GM19452 (cell line): ENCODE measurements around the gene TAPBP.
"Not testable (repeated sequence)": the region's sequence is repeated elsewhere in the genome, so short reads cannot be mapped to it uniquely, and the experiment has no call there.

ENCODE experiments used
- ATAC-seq: cut with Tn5 transposase; IDR thresholded peaks from one replicate; pipeline ENCODE4 v1.9.1; 2021; ENCODE audit not compliant: unreplicated experiment

TAPBP gene

DNA sequence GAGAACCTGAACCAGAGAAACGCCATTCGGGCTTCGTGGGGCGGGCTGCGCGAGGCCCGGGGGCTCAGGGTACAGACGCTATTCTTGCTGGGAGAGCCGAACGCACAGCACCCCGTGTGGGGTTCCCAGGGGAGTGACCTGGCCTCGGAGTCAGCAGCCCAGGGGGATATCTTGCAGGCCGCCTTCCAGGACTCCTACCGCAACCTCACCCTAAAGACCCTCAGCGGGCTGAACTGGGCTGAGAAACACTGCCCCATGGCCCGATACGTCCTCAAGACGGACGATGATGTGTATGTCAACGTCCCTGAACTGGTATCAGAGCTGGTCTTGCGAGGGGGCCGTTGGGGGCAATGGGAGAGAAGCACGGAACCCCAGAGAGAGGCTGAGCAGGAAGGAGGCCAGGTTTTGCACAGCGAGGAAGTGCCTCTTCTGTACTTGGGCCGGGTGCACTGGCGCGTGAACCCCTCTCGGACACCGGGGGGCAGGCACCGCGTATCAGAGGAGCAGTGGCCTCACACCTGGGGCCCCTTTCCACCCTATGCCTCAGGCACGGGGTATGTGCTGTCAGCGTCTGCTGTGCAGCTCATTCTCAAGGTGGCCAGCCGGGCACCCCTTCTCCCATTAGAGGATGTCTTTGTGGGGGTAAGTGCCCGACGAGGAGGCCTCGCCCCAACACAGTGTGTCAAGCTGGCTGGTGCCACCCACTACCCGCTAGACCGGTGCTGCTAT, 36.1 kb downstream of the TAPBP start:
- no peak for ATAC-seq

DNA sequence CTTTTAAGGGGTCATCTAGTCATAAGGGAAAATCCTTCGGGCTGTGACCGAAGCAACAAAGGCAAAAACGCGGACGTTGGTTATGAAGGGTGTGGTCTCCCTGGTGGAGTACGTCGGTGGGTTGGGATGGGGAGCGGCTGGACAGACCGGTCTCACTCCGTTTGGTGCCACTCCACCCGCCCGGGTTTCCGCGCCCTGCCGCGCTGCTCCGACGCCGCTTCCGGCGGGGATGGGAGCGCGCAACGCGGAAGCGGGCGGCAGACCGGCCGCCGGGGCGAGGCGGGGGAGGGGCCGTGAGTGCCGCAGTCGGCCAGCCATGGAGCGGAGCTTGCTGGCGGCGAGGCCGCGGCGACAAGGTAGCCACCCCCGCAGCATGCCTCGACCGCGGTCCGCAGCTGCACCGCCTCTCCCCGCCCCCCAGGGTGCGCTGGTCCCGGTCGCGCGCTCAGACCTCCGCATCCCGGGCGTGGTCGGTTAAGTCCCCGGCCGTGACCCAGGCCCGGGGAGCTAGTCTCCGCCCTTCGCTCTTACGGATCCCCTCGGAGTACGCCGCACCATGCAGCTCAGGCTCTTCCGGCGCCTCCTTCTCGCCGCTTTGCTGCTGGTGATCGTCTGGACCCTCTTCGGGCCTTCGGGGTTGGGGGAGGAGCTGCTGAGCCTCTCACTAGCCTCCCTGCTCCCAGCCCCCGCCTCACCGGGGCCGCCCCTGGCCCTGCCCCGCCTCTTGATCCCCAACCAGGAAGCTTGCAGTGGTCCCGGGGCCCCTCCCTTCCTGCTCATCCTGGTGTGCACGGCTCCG, 36.8 kb downstream of the TAPBP start, which contains the start of gene B3GALT4:
Gene B3GALT4 (plus strand): TSS at position 260 of the 799 bp plus-strand sequence. CDS start 297 bp downstream, at position 557.
- ATAC-seq: peak; percentile 48

DNA sequence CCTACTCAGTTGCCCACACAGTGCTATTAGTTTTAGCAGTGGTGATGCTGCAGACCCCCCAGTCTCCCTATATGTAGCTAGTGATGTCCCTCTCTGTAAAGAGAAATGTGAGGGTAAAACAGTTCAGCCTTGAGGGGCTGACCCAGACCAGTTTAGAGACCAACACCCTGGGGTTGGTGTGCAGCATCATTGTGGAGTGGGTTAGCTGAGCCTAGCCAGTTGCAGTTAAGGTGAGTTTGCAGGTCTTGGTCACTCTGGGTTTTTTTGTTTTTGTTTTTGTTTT, 37.4 kb downstream of the TAPBP start:
- no peak for ATAC-seq

DNA sequence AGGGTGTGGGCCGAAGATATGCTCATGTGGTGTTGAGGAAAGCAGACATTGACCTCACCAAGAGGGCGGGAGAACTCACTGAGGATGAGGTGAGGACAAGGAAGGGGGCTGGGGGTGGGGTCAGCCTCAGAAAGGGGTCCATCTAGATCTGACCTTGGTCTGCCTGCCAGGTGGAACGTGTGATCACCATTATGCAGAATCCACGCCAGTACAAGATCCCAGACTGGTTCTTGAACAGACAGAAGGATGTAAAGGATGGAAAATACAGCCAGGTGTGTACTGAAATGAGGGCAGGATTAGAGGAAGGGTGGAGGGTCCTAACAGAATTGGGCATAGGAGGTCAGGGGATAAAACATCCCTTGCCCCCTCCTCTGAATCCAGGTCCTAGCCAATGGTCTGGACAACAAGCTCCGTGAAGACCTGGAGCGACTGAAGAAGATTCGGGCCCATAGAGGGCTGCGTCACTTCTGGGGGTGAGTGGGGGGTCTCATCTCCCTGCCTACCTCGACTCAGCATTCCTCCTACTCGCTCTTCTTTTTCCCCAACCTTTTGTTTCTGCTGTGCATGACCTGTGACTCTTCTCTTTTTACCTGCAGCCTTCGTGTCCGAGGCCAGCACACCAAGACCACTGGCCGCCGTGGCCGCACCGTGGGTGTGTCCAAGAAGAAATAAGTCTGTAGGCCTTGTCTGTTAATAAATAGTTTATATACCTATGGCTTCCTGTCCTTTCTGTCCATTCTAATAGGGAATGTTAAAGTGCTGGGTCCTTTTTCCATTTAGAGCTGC, 37.9 kb downstream of the TAPBP start:
- not testable (repeated sequence) for ATAC-seq

DNA sequence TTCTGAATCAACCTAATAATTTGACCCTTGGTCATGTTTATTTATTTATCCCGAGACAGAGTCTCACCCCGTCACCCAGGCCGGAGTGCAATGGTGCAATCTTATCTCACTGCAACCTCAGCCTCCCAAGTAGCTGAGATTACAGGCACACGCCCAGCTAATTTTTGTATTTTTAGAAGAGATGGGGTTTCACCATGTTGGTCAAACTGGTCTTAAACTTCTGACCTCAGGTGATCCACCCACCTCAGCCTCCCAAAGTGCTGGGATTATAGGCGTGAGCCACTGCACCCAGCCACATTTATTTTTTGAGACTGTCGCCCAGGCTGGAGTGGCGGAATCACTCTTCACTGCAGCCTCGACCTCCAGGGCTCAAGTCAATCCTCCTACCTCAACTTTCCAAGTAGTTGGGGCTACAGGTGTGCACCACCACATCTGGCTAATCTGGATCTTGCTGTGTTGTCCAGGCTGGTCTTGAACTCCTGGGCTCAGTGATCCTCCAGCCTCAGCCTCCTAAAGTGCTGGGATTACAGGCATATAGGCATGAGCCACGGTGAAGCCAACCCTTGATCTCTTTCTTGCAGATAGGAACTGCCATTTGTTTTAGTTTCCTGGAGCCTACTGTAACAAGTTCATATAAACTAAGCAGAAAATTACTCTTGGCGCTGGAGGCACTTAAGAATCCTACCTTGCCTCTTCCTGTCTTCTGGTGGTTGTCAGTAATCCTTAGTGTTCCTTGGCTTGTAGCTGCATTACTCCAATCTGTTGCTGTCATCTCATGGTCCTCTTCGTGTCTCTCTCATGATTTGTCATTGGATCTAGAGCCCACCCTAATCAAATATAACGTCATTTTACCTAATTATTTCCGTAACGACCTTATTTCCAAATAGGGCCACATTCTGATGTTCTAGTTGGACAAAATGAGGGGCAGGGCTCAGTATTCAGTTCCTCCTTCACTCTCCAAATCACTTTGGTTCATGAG, 39.7 kb downstream of the TAPBP start:
- no peak for ATAC-seq

DNA sequence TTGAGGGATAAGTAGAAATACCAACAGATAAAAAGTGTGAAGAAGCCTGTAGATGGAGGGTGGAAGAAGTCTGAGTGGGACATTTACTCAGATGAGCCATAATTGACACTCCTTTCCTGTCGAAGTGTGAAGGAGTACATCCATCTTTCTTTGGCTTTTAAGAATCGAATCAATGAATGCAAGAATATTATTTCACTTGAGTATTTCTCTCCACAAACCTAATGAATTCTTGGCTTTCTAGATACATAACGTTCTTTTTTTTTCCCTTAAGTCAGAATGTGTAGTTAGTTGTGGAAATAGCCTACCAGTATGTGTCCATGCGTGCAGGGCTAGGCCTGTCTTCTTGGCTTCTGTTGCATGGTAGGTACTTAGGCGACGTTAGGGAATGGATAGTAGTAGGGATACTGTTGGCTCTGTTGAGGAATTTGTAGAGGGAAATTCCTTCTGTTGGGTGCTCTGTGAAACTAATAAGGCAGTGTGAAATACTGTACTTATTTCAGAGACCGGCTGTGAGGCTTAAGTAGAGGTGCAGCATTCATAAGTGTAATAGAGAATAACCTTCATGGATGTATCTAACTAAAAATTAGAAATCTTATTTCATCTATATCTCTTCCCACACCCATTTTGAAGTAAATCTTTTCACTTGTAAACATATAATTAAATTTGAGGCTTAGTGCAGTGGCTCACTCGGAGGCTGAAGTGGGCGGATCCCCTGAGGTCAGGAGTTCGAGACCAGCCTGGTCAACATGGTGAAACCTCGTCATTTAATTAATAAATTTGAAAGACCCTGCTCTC, 40.6 kb downstream of the TAPBP start:
- no peak for ATAC-seq

DNA sequence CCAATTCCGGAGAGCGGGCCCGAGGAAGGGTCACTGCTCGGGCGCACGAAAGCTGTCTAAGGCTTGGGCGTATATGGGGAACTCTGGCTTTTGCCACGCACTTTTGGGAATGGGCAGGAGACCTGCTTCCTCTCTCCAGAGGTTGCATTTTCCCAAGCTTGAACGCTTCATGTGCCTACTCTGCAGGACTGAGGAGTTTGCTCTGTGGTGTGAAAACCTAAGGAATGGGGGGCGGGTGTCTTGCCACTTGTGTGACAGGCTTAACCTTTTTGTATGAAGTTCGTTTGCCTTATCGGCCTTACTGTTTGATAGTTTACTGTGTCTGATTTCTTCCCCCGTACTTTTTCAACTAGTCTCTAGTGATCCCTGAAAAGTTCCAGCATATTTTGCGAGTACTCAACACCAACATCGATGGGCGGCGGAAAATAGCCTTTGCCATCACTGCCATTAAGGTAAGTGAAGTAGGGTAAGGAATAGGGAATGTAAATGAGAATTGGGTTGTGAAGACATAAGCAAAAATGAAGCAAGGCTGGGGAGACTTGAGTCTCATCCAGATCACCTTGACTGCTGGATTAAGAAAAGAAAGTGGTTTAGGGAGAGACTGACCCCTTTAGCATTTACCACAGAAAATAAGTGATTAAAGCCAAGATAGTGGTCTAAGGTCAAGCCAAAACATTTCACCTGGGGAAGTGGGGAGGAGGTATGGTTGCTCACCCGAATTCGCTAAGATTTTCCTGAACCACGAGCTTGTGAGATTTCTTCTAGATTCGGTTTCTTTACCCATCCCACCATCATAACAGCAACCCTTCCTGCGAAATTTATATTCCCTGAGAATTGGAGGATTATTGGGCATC, 41.4 kb downstream of the TAPBP start:
- no peak for ATAC-seq

DNA sequence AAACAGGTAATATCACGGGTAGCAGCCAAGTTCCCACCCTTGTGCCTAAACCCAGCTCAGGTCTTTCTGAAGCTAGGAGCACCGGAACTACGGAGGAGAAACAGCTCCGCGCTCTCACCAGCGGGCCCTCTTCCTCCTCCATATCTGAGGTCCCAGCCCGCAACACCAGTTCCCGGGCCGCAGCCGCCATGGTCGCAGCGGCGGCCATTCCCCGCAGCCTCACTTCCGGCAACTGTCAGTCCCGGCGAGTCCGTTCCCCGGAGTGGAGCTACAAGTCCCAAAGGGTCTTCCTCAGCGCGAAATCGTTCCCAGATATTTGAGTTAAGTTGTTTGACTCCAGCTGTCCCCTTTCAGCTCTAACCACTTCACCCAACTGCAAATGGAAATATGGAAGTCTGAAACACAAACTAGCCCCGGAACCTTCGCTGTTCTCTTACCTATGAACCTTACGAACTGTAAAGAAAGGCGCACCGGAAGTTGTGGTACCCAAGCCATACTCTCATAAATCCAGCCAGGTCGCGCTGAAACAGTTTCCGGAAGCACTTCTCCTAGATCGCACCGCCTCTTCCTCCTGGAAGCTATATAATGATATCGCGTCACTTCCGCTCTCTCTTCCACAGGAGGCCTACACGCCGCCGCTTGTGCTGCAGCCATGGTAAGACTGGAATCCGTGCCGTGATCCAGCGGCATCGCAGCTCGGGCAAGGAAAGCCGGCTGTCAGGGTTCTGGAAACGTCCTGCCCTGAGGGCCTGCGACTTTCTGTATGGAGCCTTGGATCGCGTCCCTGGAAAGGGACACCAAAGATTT, 42.2 kb downstream of the TAPBP start, which contains the start of the genes RPS18 and VPS52:
Gene RPS18 (plus strand): TSS at position 608 of the 807 bp plus-strand sequence. CDS start 45 bp downstream, at position 653.
Gene VPS52 (minus strand): TSS at position 409 of the 807 bp plus-strand sequence. CDS start 201 bp downstream, at position 208.
- ATAC-seq: peak; percentile 70

DNA sequence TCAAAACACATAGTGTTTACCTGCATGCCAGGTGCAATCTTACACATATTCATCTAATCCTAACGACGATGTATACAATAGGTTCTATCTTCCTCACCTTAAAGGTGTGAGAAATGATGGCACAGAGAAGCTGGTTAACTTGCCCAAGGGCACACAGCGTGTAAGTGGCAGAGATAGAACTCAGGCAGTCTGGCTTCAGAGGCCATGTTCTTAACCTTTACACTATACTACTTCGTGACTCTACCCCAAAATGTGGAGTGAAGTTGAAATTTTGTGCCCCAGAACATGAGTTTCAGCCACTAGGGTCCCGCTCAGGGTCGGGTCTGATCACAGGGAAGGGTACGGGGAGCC, 42.8 kb downstream of the TAPBP start:
- no peak for ATAC-seq

DNA sequence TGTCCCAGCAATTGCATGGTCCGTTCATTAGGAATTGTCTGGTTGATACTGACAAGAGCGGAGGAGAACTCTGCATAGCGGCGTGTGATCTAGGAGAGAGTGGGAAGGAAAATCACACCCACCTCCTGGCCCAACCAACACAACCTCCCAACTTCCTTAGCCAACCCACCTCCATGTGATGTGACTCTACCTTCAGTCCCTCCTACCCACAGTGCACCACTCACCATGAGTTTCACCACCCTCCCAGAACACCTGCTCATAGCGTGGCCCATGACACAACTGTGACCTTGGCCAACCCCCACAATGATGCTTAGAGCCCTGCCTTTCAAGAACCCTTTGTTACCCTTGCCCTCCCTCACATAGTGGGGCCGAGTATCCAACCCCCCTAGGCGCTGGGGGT, 49.9 kb downstream of the TAPBP start:
- no peak for ATAC-seq

DNA sequence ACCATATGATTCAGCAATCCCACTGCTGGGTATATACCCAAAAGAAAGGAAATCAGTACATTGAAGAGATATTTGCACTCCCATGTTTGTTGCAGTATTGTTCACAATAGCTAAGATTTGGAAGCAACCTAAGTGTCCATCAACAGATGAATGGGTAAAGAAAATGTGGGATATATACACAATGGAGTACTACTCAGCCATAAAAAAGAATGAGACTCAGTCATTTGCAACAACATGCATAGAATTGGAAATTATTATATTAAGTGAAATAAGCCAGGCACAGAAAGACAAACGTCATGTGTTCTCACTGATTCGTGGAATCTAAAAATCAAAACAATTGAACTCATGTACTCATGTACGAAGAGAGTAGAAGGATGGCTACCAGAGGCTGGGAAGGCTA, 51.4 kb downstream of the TAPBP start:
- ATAC-seq: not testable (repeated sequence)

DNA sequence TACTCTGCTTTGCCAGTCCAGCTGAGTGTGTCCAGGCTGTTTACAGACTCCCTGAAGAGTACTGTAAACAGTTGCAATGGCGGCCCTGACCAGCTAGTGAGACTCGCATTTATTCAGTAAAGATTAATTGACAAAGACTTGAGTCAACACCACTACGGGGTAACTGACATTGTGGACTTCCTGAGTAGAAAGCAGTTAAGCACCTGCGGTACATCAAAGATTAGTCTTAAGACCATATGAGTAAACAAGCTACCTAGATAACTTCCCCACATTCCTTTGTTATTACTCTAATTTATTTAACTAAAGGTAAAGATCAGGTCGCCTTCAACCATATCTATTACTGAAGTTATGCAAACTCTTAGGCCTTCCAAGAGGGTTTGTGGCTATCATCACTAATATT, 54.8 kb downstream of the TAPBP start:
- ATAC-seq: no peak

DNA sequence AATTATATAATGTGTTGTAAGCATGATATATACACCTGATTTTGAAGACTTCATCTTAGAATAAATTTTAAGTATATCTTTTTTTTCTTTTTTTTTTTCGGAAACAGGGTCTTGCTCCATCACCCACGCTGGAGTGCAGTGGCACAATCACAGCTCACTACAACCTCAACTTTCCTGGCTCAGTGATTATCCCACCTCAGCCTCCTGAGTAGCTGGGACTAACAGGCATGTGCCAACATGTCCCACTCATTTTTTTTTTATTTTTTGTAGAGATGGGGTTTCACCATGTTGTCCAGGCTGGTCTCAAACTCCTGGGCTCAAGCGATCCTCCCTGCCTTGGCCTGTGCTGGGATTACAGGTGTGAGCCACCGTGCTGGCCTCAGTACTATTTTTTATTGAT, 59.3 kb downstream of the TAPBP start:
- no peak for ATAC-seq

DNA sequence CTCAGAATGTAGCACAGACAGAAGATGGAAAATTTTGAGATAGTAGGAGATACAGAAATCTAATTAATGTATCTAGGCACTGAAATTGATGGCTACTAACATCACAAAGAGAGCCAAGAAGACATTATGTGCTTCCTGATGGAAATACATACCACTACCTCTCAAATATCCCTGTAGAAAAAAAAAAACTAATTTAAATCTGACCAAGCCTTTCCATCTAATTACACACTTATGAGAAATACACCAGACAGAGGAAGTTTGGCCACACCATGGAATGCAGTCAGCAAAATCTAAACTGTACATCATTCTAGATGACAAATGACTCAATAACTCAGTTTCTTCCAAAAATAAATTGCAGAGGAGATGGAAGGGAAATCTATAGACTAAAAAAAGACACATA, 61.1 kb downstream of the TAPBP start:
- no peak for ATAC-seq

DNA sequence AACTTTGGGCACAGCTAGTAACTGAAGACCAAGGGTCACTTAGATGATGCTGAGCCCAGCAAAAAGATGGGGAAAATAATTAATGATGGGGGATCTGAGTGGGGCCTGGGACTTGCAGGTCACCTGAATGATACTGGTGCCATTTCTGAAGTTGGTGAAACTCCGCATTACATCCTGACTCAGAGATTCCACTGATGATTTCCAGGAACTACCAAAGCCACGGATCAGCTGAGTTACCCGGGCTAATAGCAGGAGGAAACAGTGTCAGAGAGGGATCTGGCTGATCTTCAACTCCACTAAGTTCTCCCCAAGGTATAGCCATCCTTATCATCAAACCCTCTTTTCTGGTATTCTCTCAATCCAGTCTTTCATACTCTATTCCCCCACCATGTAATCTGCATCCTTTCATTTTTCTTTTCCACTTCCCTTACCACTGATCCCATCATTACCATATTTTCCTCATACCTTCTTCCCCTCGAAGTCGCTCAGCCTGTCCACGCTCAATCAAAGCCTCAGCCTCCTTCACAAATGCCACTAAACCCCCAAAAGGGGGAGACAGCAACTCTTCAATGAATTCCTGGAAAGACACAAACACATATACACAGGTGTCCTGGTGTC, 62.4 kb downstream of the TAPBP start:
- ATAC-seq: no peak

DNA sequence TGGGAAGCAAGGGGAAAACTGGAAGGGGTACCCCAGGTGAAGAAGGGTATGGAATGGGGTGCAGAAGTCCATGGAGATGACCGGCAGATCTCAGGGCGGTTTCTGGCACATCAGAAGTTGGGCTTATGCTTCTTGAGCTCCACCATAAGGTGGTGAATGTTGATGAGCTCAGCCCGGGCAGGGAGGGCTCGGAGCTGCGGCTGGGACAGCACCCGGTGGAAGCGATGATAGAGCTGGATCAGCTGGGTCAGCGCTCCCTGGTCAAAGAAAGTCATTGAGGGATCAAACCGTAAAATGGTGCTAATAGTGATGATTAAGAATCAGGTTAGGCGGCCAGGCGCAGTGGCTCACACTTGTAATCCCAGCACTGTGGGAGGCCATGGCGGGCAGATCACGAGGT, 63.1 kb downstream of the TAPBP start:
- ATAC-seq: no peak
